SK-N-SH treated with all-trans-retinoic acid at 6 μM for 48 hours (cell line): Measurements from ENCODE around the gene KRT40.

Experiments used
- ATAC-seq: fragments of 200-7000 bp; cut with Tn5 transposase; 3 replicates; pipeline ENCODE4 v1.9.1; 2020; ENCODE audit warnings: mild to moderate bottlenecking, moderate library complexity
- ARNTL ChIP-seq: fragments of 450-650 bp; formaldehyde crosslinking; IDR thresholded peaks from 2 replicates; pipeline ENCODE4 v1.5.0; 2020; ENCODE audit warnings: low read depth, mild to moderate bottlenecking, moderate library complexity, borderline replicate concordance
- BACH2 ChIP-seq: fragments of 250-450 bp; sonication (Bioruptor Pico); IDR thresholded peaks from 2 replicates; pipeline ENCODE4 v1.9.0; 2021; ENCODE audit warnings: mild to moderate bottlenecking, borderline replicate concordance
- CREB5 ChIP-seq: fragments of 250-450 bp; sonication (Bioruptor Pico); IDR thresholded peaks from 2 replicates; pipeline ENCODE4 v1.5.1; 2020; ENCODE audit warnings: low read depth, mild to moderate bottlenecking, moderate library complexity
- CSDC2 ChIP-seq: fragments of 250-450 bp; sonication (Bioruptor Pico); IDR thresholded peaks from 2 replicates; pipeline ENCODE4 v1.5.0; 2020; ENCODE audit warnings: mild to moderate bottlenecking, moderate library complexity
- CSRNP3 ChIP-seq: fragments of 250-450 bp; sonication (Bioruptor Pico); IDR thresholded peaks from 2 replicates; pipeline ENCODE4 v1.5.1; 2021; ENCODE audit warnings: mild to moderate bottlenecking, moderate library complexity
- GLIS3 ChIP-seq: fragments of 250-450 bp; sonication (Bioruptor Pico); IDR thresholded peaks from 2 replicates; pipeline ENCODE4 v1.5.0; 2020; ENCODE audit warnings: mild to moderate bottlenecking, moderate library complexity
- ISL1 ChIP-seq: fragments of 250-450 bp; sonication (Bioruptor Pico); IDR thresholded peaks from 2 replicates; pipeline ENCODE4 v2.1.2; 2022; ENCODE audit warnings: mild to moderate bottlenecking, moderate library complexity
- OSR1 ChIP-seq: fragments of 250-450 bp; sonication (Bioruptor Pico); IDR thresholded peaks from 2 replicates; pipeline ENCODE4 v1.8.0; 2022; ENCODE audit warnings: moderate library complexity, mild to moderate bottlenecking, inconsistent platforms
- POU6F1 ChIP-seq: fragments of 250-450 bp; sonication (Bioruptor Pico); IDR thresholded peaks from 2 replicates; pipeline ENCODE4 v1.8.0; 2021; ENCODE audit warnings: low read depth, mild to moderate bottlenecking, moderate library complexity, borderline replicate concordance
- PPARA ChIP-seq: fragments of 250-450 bp; sonication (Bioruptor Pico); IDR thresholded peaks from 2 replicates; pipeline ENCODE4 v1.5.0; 2020; ENCODE audit warnings: mild to moderate bottlenecking, borderline replicate concordance
- RARB ChIP-seq: fragments of 250-450 bp; sonication (Bioruptor Pico); IDR thresholded peaks from 2 replicates; pipeline ENCODE4 v1.8.0; 2021; ENCODE audit warnings: mild to moderate bottlenecking, moderate library complexity
- SNAI2 ChIP-seq: fragments of 250-450 bp; sonication (Bioruptor Pico); IDR thresholded peaks from 2 replicates; pipeline ENCODE4 v1.5.0; 2020; ENCODE audit warnings: mild to moderate bottlenecking, moderate library complexity
- TCF4 ChIP-seq: fragments of 250-450 bp; sonication (Bioruptor Pico); IDR thresholded peaks from 2 replicates; pipeline ENCODE4 v1.8.0; 2021; ENCODE audit warnings: mild to moderate bottlenecking, moderate library complexity, borderline replicate concordance
- TOX ChIP-seq: fragments of 250-450 bp; sonication (Bioruptor Pico); IDR thresholded peaks from 2 replicates; pipeline ENCODE4 v1.8.0; 2021; ENCODE audit warnings: mild to moderate bottlenecking, moderate library complexity, borderline replicate concordance
- TSHZ2 ChIP-seq: fragments of 250-450 bp; sonication (Bioruptor Pico); IDR thresholded peaks from 2 replicates; pipeline ENCODE4 v1.5.0; 2020; ENCODE audit warnings: mild to moderate bottlenecking, moderate library complexity
- ZFP30 ChIP-seq: fragments of 450-650 bp; formaldehyde crosslinking; IDR thresholded peaks from 2 replicates; pipeline ENCODE4 v1.5.0; 2022; ENCODE audit warnings: mild to moderate bottlenecking, moderate library complexity
- ZNF565 ChIP-seq: fragments of 450-650 bp; formaldehyde crosslinking; conservative IDR thresholded peaks from 2 replicates; pipeline ENCODE4 v1.5.0; 2020; ENCODE audit warnings: low read depth, mild to moderate bottlenecking, moderate library complexity
- ZNF8 ChIP-seq: fragments of 450-650 bp; formaldehyde crosslinking; IDR thresholded peaks from 2 replicates; pipeline ENCODE4 v1.5.0; 2020; ENCODE audit warnings: mild to moderate bottlenecking, moderate library complexity

Gene KRT40

GRCh38 chr17:40956401-40957254, 27.5 kb downstream of the KRT40 start:
- TF ChIP-seq GLIS3 (CRISPR knock-in tag) (no peak), TOX (CRISPR knock-in tag) (no peak), RARB (CRISPR knock-in tag) (no peak), ARNTL (CRISPR knock-in tag) (no peak), ISL1 (CRISPR knock-in tag) (no peak), TSHZ2 (CRISPR knock-in tag) (no peak), BACH2 (CRISPR knock-in tag) (no peak), CSDC2 (CRISPR knock-in tag) (no peak)
- no peak for ATAC-seq

GRCh38 chr17:40953881-40954280, 30.2 kb downstream of the KRT40 start:
- no peak for TF ChIP-seq TSHZ2 (CRISPR knock-in tag)
- TF ChIP-seq TCF4 (CRISPR knock-in tag): no peak
- TF ChIP-seq BACH2 (CRISPR knock-in tag): no peak
- TF ChIP-seq ZNF8 (CRISPR knock-in tag): no peak
- TF ChIP-seq ZNF565: no peak
- TF ChIP-seq PPARA: no peak
- TF ChIP-seq POU6F1 (CRISPR knock-in tag): no peak
- ATAC-seq: no peak

- no peak for TF ChIP-seq POU6F1 (CRISPR knock-in tag)
- no peak for TF ChIP-seq OSR1 (CRISPR knock-in tag)
- TF ChIP-seq CREB5 (CRISPR knock-in tag): no peak
- no peak for TF ChIP-seq CSDC2 (CRISPR knock-in tag)
- no peak for TF ChIP-seq ARNTL (CRISPR knock-in tag)
- TF ChIP-seq TCF4 (CRISPR knock-in tag): no peak
- no peak for TF ChIP-seq ZFP30
- no peak for TF ChIP-seq ZNF565
- TF ChIP-seq TOX (CRISPR knock-in tag): no peak
- no peak for TF ChIP-seq TSHZ2 (CRISPR knock-in tag)
- no peak for TF ChIP-seq BACH2 (CRISPR knock-in tag)
- no peak for TF ChIP-seq CSRNP3 (CRISPR knock-in tag)
- no peak for TF ChIP-seq SNAI2
- TF ChIP-seq ZNF8 (CRISPR knock-in tag): no peak
Observed at GRCh38 chr17:40952661-40953060, 31.5 kb downstream of the KRT40 start.

More at GRCh38 chr17:40952661-40953060, 31.5 kb downstream of the KRT40 start:
- no peak for ATAC-seq
